ENCODE measurements around the gene SMARCD2. TPM values are rescaled to one million over a fixed set of nuclear protein-coding genes. Genes with fewer than 3 reads are reported as not detected.
"Not testable (repeated sequence)": the region's sequence is repeated elsewhere in the genome, so short reads cannot be mapped to it uniquely, and the experiment has no call there.

SMARCD2 gene
- total RNA-seq, 1 donor from 2014 or later: 80.7 TPM

GRCh38 chr17:63798572-63799106 is 43.8 kb downstream of the SMARCD2 start:
- no peak overlapping the region for H3K4me2 ChIP-seq
- DNase-seq (ENCODE audit: low spot score): no peak
- Mint-ChIP-seq H3K27ac (no peak overlapping the region), H3K4me1 (no peaks in the 10 kb centered on the region), H3K9me3 (no peaks in the 10 kb centered on the region), H3K36me3 (peaks cover 28% of the 10 kb centered on the region), H3K27me3 (ENCODE audit: insufficient read depth, low read depth) (no peaks in the 10 kb centered on the region), H3K4me3 (no peak overlapping the region)
- no peaks in the 10 kb centered on the region for H3K4me1 ChIP-seq
- no peak overlapping the region for H3K9ac ChIP-seq
- TF ChIP-seq CTCF (IDR thresholded peaks at IDR 0.05): no peak
- no peak for TF ChIP-seq EZH2phosphoT487 (IDR thresholded peaks at IDR 0.05)
- TF ChIP-seq EZH2 (IDR thresholded peaks at IDR 0.05): no peak
- peaks cover 35% of the 10 kb centered on the region for H4K20me1 ChIP-seq (ENCODE audit: low read depth)
- H3K27me3 ChIP-seq: no peaks in the 10 kb centered on the region
- H3K4me3 ChIP-seq: no peak overlapping the region
- H3K27ac ChIP-seq: no peak overlapping the region
- H3K36me3 ChIP-seq: peaks cover 45% of the 10 kb centered on the region
- peaks cover 17% of the 10 kb centered on the region for H3K79me2 ChIP-seq (ENCODE audit: low read depth)
- H2AFZ ChIP-seq (replicated peaks): no peak overlapping the region
- no peaks in the 10 kb centered on the region for H3K9me3 ChIP-seq (ENCODE audit: low read depth)
- peaks cover 10% of the 10 kb centered on the region for H3F3A ChIP-seq (ENCODE audit: low read depth)

- H3K4me1 Mint-ChIP-seq; H3K4me3 Mint-ChIP-seq; H3K9me3 ChIP-seq (ENCODE audit: low read depth); DNase-seq (ENCODE audit: low spot score); H3K27ac ChIP-seq; H3K27ac Mint-ChIP-seq; H3K27me3 Mint-ChIP-seq (ENCODE audit: insufficient read depth, low read depth); H2AFZ ChIP-seq (replicated peaks); H3K9me3 Mint-ChIP-seq; H3K4me2 ChIP-seq; H3K4me1 ChIP-seq; H3K27me3 ChIP-seq; H3K9ac ChIP-seq; H3F3A ChIP-seq (ENCODE audit: low read depth); H3K4me3 ChIP-seq: not testable (repeated sequence)
- H3K79me2 ChIP-seq (ENCODE audit: low read depth): peaks cover 22% of the 10 kb centered on the region
- H3K36me3 ChIP-seq: peaks cover 46% of the 10 kb centered on the region
- H3K36me3 Mint-ChIP-seq: peaks cover 30% of the 10 kb centered on the region
- peaks cover 29% of the 10 kb centered on the region for H4K20me1 ChIP-seq (ENCODE audit: low read depth)
Measured at GRCh38 chr17:63796375-63796774, 46.1 kb downstream of the SMARCD2 start.

GRCh38 chr17:63792055-63792729 is 50.3 kb downstream of the SMARCD2 start:
- Histone ChIP-seq H3K27ac (no peak overlapping the region), H3K9me3 (ENCODE audit: low read depth) (no peaks in the 10 kb centered on the region), H3K4me2 (no peak overlapping the region), H3K79me2 (ENCODE audit: low read depth) (peaks cover 64% of the 10 kb centered on the region), H3K4me1 (no peaks in the 10 kb centered on the region), H2AFZ (replicated peaks) (no peak overlapping the region), H3F3A (ENCODE audit: low read depth) (no peaks in the 10 kb centered on the region), H3K27me3 (no peaks in the 10 kb centered on the region), H3K36me3 (peaks cover 19% of the 10 kb centered on the region), H3K9ac (no peak overlapping the region), H3K4me3 (no peak overlapping the region), H4K20me1 (ENCODE audit: low read depth) (peaks cover 37% of the 10 kb centered on the region)
- TF ChIP-seq EZH2phosphoT487 (IDR thresholded peaks at IDR 0.05) (no peak), CTCF (IDR thresholded peaks at IDR 0.05) (no peak), EZH2 (IDR thresholded peaks at IDR 0.05) (no peak)
- no peak overlapping the region for H3K27ac Mint-ChIP-seq
- H3K4me3 Mint-ChIP-seq: no peak overlapping the region
- H3K4me1 Mint-ChIP-seq: no peaks in the 10 kb centered on the region
- H3K9me3 Mint-ChIP-seq: no peaks in the 10 kb centered on the region
- no peaks in the 10 kb centered on the region for H3K27me3 Mint-ChIP-seq (ENCODE audit: insufficient read depth, low read depth)
- DNase-seq (ENCODE audit: low spot score): no peak
- H3K36me3 Mint-ChIP-seq: peaks cover 20% of the 10 kb centered on the region

- H3K9ac ChIP-seq: no peak overlapping the region
- H3K4me3 Mint-ChIP-seq: no peak overlapping the region
- no peak for DNase-seq (ENCODE audit: low spot score)
- no peak overlapping the region for H3K4me3 ChIP-seq
- H3K36me3 ChIP-seq: peaks cover 19% of the 10 kb centered on the region
- H3F3A ChIP-seq (ENCODE audit: low read depth): no peaks in the 10 kb centered on the region
- no peak overlapping the region for H3K27ac Mint-ChIP-seq
- TF ChIP-seq EZH2phosphoT487 (IDR thresholded peaks at IDR 0.05) (no peak), EZH2 (IDR thresholded peaks at IDR 0.05) (no peak), CTCF (IDR thresholded peaks at IDR 0.05) (no peak)
- H3K4me2 ChIP-seq: no peak overlapping the region
- peaks cover 77% of the 10 kb centered on the region for H3K79me2 ChIP-seq (ENCODE audit: low read depth)
- peaks cover 18% of the 10 kb centered on the region for H3K36me3 Mint-ChIP-seq
- H3K27me3 ChIP-seq: no peaks in the 10 kb centered on the region
- no peaks in the 10 kb centered on the region for H3K27me3 Mint-ChIP-seq (ENCODE audit: insufficient read depth, low read depth)
- no peak overlapping the region for H2AFZ ChIP-seq (replicated peaks)
- H4K20me1 ChIP-seq (ENCODE audit: low read depth): peaks cover 46% of the 10 kb centered on the region
- no peaks in the 10 kb centered on the region for H3K4me1 ChIP-seq
- H3K4me1 Mint-ChIP-seq: no peaks in the 10 kb centered on the region
- no peaks in the 10 kb centered on the region for H3K9me3 ChIP-seq (ENCODE audit: low read depth)
- H3K27ac ChIP-seq: no peak overlapping the region
- H3K9me3 Mint-ChIP-seq: no peaks in the 10 kb centered on the region
Measured at GRCh38 chr17:63790057-63790456, 52.4 kb downstream of the SMARCD2 start.
